GM10266 (cell line): ENCODE measurements around the gene CCDC150.

Experiments used
- DNase-seq: peaks from one replicate; pipeline ENCODE4 v3.0.0; 2012; ENCODE audit errors: extremely low spot score
- TF ChIP-seq, protein P1 (sequence below): IDR thresholded peaks from 2 replicates; pipeline ENCODE4 v1.5.1; 2012; ENCODE audit warnings: mild to moderate bottlenecking, low read depth; ENCODE audit not compliant: control insufficient read depth, insufficient read depth; ENCODE audit errors: missing control alignments

The CCDC150 gene

DNA sequence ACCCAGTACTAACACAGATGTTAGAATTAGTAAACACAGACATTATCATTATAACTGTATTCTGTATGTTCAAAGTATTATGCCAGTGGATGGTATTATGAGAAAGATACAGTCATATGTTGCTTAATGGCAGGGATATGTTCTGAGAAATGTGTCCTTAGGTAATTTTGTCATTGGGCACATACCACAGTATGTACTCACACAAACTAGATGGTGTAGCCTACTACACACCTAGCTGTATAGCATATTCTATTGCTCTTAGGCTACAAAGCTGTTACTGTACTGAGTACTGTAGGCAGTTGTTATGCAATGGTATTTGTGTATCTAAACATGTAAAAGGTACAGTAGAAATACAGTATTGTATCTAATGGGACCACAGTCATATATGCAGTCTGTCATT lies 106.2 kb downstream of the CCDC150 start:
- TF ChIP-seq, protein P1, sequence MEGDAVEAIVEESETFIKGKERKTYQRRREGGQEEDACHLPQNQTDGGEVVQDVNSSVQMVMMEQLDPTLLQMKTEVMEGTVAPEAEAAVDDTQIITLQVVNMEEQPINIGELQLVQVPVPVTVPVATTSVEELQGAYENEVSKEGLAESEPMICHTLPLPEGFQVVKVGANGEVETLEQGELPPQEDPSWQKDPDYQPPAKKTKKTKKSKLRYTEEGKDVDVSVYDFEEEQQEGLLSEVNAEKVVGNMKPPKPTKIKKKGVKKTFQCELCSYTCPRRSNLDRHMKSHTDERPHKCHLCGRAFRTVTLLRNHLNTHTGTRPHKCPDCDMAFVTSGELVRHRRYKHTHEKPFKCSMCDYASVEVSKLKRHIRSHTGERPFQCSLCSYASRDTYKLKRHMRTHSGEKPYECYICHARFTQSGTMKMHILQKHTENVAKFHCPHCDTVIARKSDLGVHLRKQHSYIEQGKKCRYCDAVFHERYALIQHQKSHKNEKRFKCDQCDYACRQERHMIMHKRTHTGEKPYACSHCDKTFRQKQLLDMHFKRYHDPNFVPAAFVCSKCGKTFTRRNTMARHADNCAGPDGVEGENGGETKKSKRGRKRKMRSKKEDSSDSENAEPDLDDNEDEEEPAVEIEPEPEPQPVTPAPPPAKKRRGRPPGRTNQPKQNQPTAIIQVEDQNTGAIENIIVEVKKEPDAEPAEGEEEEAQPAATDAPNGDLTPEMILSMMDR: no peak
- DNase-seq: no peak

DNA sequence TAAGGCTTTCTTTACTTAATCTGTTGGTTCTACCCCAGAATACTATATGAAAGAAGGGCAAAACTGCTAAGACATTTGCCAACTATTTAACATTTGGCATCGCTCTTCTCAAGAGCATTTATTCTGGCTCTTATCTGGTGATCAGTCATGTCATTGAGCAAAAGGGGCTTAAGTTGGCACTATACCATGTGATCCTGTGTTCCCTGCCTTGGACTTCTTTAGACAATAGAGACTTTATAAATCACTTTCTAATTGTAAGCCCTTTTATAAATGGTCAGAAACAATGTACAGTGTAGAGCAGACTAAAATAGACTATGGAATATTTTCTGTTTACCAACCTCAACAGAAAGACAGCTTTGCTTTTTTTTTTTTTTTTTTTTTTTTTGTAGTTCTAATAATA lies 107.9 kb downstream of the CCDC150 start:
- DNase-seq: no peak

GRCh38 chr2:196748123-196748522 lies 108.6 kb downstream of the CCDC150 start:
- TF ChIP-seq, protein P1: no peak

More for the DNA sequence above, 107.9 kb downstream of the CCDC150 start:
- TF ChIP-seq, protein P1: no peak

DNA sequence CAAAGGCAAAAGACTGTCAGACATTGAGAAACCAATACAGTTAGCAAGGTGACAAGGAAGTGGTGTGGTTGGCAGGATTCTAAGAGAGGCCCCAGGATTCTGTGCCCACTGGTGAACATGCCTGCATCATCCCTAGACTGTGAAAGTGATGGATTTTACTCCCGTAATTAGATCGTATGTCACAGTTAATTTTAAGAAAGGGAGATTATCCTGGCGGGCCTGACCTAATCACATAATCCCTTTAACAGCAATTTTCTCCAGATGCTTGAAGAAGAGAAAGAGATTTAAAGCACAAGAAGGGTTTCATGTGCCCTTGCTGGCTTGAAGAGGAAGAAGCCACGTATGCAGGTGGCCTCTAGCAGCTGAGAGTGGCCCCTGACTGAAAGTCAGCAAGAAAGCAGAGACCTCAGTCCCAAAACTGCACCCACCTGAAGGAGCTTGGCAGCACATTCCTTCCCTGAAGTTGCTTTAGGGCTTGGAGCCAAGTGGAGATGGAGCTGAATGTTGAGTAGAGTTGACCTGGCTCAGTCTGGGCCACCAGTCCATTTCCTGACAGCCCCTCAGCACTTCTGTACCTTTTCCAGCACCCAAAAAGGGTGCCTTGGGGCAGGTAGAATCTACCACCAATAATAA lies 110.9 kb downstream of the CCDC150 start:
- TF ChIP-seq, protein P1: no peak
- no peak for DNase-seq

More at GRCh38 chr2:196748123-196748522, 108.6 kb downstream of the CCDC150 start:
- no peak for DNase-seq

DNA sequence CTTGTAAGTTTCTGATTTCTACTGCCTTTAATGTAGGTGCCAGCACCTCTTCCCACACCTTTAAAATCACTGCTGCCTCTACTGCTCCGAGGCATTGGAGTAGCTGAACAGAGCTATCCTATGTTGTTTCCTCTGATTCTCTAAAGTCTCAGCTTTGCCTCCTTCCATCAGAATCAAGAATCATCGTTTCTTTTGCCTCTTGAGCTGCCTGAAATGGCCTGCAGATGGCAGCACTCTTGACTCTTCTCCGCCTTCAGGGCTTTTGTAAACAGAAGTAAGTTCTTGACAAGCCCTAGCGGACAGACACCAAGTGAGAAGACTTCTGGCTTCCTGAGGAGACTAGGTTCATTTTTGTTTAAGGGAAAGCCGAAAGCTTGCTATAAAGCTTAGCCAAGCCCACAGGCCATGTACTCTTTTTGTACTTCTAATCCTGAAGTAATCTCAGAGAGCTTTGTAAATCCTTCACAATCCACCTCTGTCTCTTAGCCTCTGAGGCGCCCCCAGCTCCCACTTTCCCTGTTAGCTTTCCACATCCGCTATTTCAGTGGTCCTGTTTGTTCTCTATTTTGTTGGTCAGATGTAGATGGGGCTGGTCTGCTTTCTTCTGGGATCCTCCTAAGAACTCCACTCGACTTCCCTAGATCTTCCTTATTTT lies 111.6 kb downstream of the CCDC150 start:
- TF ChIP-seq, protein P1: peak; percentile 89
- peak; percentile 61 for DNase-seq

DNA sequence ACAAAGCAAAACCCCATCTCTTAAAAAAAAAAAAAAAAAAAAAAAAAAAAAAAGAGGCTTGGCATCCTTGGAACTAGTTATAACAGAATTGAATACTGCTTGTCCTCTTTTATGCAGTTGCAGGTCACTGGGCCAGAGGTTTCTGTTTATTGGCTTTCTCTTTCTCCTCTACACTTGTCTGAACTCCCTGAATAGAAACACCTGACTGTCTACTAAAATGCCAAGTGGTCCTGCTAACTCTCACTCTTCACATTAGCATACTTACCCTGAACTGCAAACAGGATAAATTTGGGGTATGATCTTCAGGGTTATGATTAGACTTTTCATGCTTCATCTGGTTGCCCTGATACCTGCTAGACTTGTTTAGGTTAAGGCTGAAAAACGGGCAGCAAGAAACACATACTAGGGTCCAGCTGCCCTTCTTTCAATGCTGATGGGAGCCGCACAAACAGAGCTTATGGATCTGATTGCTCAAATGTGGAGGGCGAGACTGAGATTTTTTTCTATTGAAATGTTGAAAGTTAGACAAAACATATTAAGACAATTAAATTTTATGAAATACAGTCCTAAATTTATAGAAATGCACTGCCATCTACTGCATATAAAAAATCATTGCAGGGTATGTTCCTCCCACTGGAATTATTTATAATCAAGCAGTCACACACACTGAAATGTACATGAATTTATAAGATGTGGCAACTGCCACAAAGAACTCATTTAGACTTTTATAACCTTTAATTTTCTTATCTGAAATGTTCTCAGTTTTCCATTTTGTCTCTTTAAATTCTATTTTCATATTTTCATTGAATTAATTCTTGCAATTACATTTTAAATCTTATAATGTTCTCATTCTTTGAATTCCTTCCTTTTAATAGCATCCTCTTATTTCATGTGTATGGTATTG lies 119.2 kb downstream of the CCDC150 start:
- no peak for DNase-seq

More for the DNA sequence above, 119.2 kb downstream of the CCDC150 start:
- TF ChIP-seq, protein P1: no peak
